ENCODE data around the gene DPM3. TPM values are rescaled to one million over a fixed set of nuclear protein-coding genes. Genes with fewer than 3 reads are reported as not detected.

DPM3 gene
- total and polyA plus RNA-seq, 11 donors = 46.1 to 216 (median 61.0) TPM

- Histone ChIP-seq H3K9me3 (no peaks in the 10 kb centered on the region), H3K27me3 (peaks cover 0 to 28% (median 14%) of the 10 kb centered on the region in 9 donors), H3K4me1 (peaks cover 0 to 33% (median 11%) of the 10 kb centered on the region in 12 donors), H3K4me3 (peak overlapping the region in 1 of 12 donors; percentile 44), H3K27ac (no peak overlapping the region), H3K36me3 (no peaks in the 10 kb centered on the region)
- 95 to 97% (median 96%) methylated on average over 5 to 9 of the region's 9 CpGs for WGBS, 4 donors
- intact Hi-C loops (cut with DNase I) = loop anchor here in 8 of 10 donors (2.0 to 10.0 kb wide), 4 partner anchors 47 to 417 kb away; no protein-coding TSS in a partner anchor
- DNase-seq (peak in 2 of 5 donors; percentile 15 to 51), ATAC-seq (no peak)
- TF ChIP-seq POLR2A (IDR thresholded peaks at IDR 0.05) (no peak), CTCF (IDR thresholded peaks at IDR 0.05) (no peak)
Measured at GRCh38 chr1:155177918-155178281, 37.6 kb upstream of the DPM3 start.

GRCh38 chr1:155177192-155177917 is 37.0 kb upstream of the DPM3 start:
- peaks cover 0 to 36% (median 14%) of the 10 kb centered on the region in 12 donors for H3K4me1 ChIP-seq
- DNase-seq (peak in 1 of 5 donors; percentile 13), ATAC-seq (no peak)
- H3K4me3 ChIP-seq = peak overlapping the region in 1 of 12 donors; percentile 44
- no peaks in the 10 kb centered on the region for H3K9me3 ChIP-seq
- intact Hi-C loops (cut with DNase I) = loop anchor here in 8 of 10 donors (2.0 to 10.0 kb wide), 4 partner anchors 47 to 417 kb away; no protein-coding TSS in a partner anchor
- 76 to 84% (median 81%) methylated on average over 9 to 11 of the region's 11 CpGs for WGBS, 4 donors
- no peaks in the 10 kb centered on the region for H3K36me3 ChIP-seq
- TF ChIP-seq CTCF (IDR thresholded peaks at IDR 0.05) (no peak), POLR2A (IDR thresholded peaks at IDR 0.05) (no peak)
- peaks cover 0 to 28% (median 14%) of the 10 kb centered on the region in 9 donors for H3K27me3 ChIP-seq
- no peak overlapping the region for H3K27ac ChIP-seq

GRCh38 chr1:155176544-155177071 is 36.3 kb upstream of the DPM3 start:
- H3K27me3 ChIP-seq = peaks cover 0 to 28% (median 14%) of the 10 kb centered on the region in 9 donors
- peak; percentile 86 to 97 (median 92) for TF ChIP-seq CTCF (IDR thresholded peaks at IDR 0.05)
- no peak for TF ChIP-seq POLR2A (IDR thresholded peaks at IDR 0.05)
- H3K27ac ChIP-seq = no peak overlapping the region
- H3K36me3 ChIP-seq = peaks cover 0 to 3% (median 0%) of the 10 kb centered on the region in 9 donors
- peaks cover 0 to 43% (median 20%) of the 10 kb centered on the region in 12 donors for H3K4me1 ChIP-seq
- H3K4me3 ChIP-seq = no peak overlapping the region
- WGBS, 4 donors = 60 to 63% (median 62%) methylated on average over 8 of the region's 8 CpGs
- no peaks in the 10 kb centered on the region for H3K9me3 ChIP-seq
- peak in 3 of 4 donors; percentile 43 to 52 (median 51) for ATAC-seq
- peak; percentile 79 to 87 (median 83) for DNase-seq
- intact Hi-C loops (cut with DNase I) = loop anchor here in 8 of 10 donors (2.0 to 10.0 kb wide), 4 partner anchors 48 to 418 kb away; no protein-coding TSS in a partner anchor

DNA sequence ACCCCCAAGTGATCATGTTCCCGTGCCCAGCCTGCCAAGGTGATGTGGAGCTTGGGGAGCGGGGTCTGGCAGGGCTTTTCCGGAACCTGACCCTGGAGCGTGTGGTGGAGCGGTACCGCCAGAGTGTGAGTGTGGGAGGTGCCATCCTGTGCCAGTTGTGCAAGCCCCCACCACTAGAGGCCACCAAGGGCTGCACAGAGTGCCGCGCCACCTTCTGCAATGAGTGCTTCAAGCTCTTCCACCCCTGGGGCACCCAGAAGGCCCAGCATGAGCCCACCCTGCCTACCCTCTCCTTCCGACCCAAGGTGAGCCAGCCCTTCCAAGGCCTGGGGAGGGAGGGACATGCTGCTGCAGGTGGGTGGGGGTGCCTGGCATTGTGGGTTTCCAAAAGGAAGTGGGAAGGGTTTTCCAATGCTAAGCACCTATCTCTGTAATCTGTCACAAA is 35.6 kb upstream of the DPM3 start:
- DNase-seq (peak in 1 of 5 donors; percentile 17), ATAC-seq (no peak)
- Histone ChIP-seq H3K4me3 (no peak overlapping the region), H3K27ac (no peak overlapping the region), H3K27me3 (peaks cover 0 to 28% (median 14%) of the 10 kb centered on the region in 9 donors), H3K4me1 (peaks cover 0 to 47% (median 21%) of the 10 kb centered on the region in 12 donors), H3K9me3 (no peaks in the 10 kb centered on the region), H3K36me3 (peaks cover 0 to 9% (median 0%) of the 10 kb centered on the region in 9 donors)
- intact Hi-C loops (cut with DNase I) = loop anchor here in 9 of 10 donors (2.0 to 10.0 kb wide), 6 partner anchors 17 to 419 kb away; no protein-coding TSS in a partner anchor
- TF ChIP-seq POLR2A (IDR thresholded peaks at IDR 0.05) (no peak), CTCF (IDR thresholded peaks at IDR 0.05) (no peak)
- WGBS, 4 donors = 88 to 95% (median 91%) methylated on average over 8 to 9 of the region's 9 CpGs
